Activated CD8-positive, alpha-beta memory T cell treated with anti-CD3 and anti-CD28 coated beads for 1 hour (primary cell): Measurements from ENCODE around the gene AGAP1.

ENCODE experiments used
- DNase-seq, 2 donors: peaks; one replicate each; pipeline ENCODE4 v3.0.0-alpha.2; 2020; ENCODE audit warnings: low read depth in 1 of 2; ENCODE audit errors: extremely low read depth in 1 of 2

The AGAP1 gene

GRCh38 chr2:235626658-235627057 lies 132.8 kb downstream of the AGAP1 start:
- DNase-seq: no peak

GRCh38 chr2:235627682-235628081 lies 133.8 kb downstream of the AGAP1 start:
- no peak for DNase-seq

GRCh38 chr2:235630718-235631296 lies 137.0 kb downstream of the AGAP1 start:
- no peak for DNase-seq

DNA sequence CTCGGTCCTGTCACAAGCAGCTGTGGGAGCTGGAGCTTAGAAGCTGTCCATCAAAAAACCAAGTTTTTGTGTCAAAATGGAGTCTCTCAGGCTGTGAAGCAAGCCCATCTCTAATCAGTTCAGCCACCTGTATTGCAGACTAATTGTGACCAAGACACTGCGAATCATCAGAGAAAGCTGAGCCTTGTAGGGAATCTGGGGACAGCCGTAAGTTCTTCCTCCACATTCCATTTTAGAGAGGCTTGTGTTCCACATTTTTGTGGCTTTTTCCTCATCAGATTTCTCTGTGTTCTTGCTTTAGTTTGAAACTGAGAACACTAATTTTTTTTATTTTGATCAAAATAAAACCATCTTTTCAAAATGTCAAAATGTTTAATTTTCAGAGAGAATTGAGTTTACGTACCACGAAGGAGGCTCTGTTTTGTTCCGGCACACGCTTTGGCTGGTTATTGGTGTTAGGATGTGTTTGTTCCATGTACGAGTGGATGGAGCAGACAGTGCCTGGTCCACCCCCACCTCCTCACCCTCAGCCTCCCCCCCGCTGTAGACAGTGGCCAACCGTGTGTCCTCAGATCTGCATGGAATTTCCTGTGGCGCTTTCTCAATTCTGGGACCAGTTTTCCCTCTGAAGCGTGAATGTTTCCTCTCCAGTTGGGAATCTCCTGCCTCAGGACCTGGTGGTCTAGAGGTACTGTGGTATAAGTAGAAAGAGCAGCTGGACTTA lies 140.8 kb downstream of the AGAP1 start:
- DNase-seq: no peak

DNA sequence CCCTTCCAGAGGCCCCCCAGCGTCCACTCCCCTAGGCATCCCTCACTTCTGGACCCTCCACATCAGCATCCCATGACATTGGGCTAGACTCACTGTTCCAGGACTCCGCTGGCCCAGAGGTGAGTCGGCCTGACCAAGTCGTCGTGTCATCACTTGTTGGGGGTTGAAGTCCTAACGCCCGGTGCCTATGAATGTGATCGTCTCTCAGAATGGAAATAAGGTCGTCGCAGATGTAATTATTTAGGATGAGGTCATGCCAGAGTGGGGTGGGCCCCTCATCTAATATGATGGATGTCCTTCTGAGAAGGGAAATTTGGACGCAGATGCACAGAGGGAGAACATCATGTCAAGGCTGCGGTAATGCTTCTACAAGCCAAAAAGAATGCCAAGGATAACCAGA lies 142.7 kb downstream of the AGAP1 start:
- no peak for DNase-seq

DNA sequence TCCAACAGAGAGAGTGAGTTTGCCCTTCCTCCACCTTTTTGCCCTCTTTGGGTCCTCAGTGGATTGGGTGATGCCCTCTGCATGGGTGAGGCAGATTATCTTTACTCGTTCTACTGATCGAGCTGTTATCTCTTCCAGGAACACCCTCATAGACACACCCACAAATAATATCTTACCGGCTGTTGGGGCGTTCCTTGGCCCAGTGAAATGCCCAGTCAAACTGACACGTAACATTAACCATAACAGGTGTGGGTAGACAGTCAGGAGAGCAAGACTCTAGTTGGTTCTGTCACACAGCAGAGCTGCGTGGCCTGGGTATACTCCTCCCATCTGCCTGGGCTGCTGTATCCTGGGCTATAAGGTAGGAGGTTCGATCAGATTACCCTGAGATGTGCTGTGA lies 144.1 kb downstream of the AGAP1 start:
- DNase-seq: no peak

- no peak for DNase-seq
Measured at GRCh38 chr2:235638541-235639427, 144.9 kb downstream of the AGAP1 start.

GRCh38 chr2:235639428-235639773 lies 145.6 kb downstream of the AGAP1 start:
- no peak for DNase-seq

DNA sequence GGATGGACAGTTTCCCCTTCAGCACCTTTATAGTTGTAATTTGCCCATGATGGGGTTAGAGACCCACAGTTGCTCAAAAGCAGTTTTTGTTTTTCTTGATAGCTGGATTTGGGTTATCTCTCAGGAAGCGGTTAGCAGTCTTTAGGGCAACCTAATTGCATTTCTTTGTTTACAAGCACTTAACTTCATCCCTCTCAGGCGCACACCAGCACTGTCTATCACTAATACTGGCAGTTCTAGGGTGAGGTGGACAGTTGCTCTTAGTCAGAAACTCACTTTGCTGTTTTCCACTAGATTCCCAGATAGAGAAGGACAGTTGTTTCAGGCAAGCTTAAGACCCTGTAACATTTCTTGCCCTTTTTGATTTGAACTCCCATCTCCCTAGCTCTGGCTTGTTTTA lies 146.0 kb downstream of the AGAP1 start:
- DNase-seq: no peak

- no peak for DNase-seq
Measured at GRCh38 chr2:235640377-235640776, 146.5 kb downstream of the AGAP1 start.

GRCh38 chr2:235640926-235641723 lies 147.3 kb downstream of the AGAP1 start:
- no peak for DNase-seq

- no peak for DNase-seq
Measured at GRCh38 chr2:235641956-235642355, 148.1 kb downstream of the AGAP1 start.

GRCh38 chr2:235642446-235643098 lies 148.7 kb downstream of the AGAP1 start:
- no peak for DNase-seq

DNA sequence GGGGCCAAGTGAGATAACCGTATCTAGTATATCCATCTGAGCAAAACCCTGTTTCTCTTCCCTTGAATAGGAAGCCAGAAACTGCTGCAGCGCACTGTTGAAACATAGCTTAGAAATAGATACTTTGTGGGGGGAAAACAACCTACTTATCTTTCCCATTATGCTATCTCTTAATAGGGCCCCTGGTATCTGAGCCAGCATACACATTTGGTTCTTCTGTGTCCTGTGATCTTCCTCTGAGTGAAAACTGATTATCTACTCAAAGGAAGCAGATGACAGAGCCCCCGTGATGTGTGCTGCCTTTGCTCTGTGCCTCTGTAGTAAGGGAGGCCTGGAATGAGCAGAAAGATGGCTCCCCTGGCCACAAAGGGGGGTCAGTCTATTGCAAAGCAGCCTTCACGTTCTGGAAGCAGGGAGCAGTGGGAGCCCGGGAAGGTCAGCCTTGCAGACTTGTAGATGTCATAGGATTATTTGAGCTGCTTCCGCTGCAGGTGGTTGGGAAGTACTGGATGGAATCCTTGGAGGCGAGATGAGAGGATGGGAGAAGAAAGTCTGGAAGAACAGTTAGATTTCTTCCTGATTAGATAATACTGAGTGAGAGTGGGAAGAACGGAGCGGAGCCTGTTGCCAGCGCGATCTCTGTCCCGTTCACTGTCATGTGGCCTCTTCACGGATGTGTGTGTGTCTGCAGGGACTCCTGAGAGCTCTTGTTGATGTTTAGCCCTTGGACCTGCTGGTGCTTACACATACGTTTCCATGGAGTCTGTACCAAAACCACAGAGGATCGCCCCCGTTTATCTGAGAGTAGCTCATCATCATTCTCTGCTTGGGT lies 150.1 kb downstream of the AGAP1 start:
- DNase-seq: no peak

DNA sequence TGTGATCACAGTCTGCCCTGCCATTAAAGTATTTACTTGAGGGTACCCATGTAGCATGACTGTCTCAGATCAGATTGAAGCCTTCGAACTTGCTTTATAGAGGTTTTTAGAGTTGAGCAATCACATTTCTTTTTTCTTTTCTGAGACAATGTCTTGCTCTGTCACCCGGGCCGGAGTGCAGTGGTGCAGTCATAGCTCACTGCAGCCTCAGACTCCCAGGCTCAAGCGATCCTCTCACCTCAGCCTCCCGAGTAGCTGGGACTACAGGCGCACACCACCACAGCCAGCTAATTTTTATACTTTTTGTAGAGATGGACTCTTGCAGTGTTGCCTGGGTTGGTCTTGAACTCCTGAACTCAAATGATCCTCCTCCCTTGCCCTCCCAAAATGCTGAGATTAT lies 153.4 kb downstream of the AGAP1 start:
- no peak for DNase-seq

DNA sequence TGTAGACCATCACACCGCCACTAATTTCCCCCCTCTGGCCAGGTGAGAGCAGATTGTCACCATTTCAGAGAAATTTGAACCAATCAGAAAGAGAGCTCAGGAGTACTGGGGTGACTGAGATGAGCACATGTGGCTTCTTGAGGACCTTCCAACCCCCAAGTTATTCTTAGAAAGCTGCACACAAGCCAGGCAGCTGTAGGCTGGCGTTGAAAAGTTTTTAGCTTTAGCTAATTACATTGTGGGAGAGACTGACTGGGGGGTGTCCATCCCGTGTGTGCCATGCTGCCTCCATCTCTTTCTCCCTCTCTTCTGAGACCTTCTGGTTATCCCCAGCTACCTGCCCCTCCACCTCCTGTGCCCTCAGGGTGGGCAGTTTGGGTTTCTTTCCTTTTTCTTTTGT lies 154.0 kb downstream of the AGAP1 start:
- no peak for DNase-seq

DNA sequence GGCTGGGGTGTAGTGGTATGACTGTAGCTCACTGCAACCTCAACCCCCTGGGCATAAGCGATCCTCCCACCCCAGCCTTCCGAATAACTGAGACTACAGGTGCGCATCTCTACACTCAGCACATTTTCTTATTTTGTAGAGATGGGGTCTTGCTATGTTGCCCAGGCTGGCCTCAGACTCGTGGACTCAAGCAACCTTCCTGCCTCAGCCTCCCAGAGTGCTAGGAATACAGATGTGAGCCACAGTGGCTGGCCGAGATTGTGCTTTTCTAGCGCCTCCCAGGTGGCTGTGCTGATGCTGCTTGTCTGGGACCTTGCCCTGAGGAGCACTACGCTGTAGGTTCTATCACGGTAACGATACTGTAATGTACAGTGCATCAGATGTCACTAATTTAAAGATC lies 155.6 kb downstream of the AGAP1 start:
- no peak for DNase-seq

DNA sequence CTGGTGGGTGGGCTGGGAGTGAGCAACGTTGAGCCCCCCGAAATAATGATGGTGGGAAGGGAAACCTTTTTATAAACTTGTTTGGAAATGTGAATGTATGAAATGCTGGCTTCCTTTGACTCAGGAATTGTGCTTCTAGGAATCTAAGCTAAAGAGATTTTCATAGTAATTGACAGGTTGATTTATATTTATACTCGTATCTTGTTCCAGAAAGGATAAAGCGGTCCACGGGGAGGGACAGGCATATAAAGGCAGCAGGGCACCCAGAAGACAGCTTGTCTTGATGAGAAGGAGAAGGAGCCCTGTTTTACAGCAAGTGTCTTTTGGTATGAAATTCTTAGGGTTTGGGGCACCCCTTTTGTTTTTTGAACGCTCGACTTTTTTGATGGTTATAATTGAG lies 157.8 kb downstream of the AGAP1 start:
- DNase-seq: no peak

GRCh38 chr2:235654103-235654813 lies 160.4 kb downstream of the AGAP1 start:
- no peak for DNase-seq
